Measurements from ENCODE around the gene LARP4B.
A peak's percentile ranks its signal among the peaks of the same experiment; 100 is the strongest.

The LARP4B gene

DNA sequence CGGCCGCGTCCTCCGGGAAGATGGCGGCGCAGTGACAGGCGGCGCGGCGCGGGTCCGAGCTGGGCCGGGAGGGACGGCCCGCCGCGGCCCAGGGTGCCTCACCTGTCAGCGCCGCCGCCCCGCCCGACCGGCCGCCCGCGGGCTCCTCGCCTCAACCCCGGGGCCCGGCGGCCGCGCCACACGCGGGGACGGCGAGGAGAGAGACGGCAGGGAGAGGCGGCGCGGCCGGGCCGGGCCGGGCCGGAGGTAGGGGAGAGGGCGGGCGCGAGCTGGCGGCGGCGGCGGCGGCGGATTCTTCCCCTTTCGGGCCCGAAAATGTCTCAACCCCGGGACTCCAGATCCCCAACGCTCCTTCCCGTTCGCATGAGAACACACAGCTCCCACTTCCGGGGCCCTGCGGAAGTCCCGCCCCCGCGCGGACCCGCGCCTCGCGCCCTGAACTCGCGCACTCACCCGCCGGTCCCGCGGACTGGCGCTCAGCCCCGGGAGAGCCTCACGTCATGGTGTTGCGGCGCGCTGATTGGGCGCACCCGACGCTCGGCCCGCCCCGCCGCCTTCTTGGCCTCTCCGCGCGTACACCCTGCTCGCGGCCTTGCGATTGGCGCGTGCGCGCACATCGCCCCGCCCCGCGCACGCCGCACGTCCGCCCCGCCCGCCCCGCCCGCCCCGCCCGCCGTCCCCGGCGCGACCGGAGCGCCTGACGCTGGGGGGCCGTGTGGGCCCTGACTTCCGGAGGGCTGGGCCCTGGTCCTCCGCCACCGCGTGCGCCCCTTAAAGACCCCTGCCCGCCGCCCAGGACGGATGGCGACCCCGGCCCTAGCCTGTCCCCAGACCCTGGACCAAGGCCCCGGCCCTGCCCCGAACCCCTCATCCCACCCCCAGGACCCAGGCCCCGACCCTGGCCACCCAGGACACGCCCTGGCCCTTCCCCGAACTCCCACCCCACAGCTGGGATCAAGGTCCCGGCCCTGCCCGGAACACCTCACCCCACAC is at the start of gene LARP4B:
LARP4B (minus strand) TSS at position 380 of the 993 bp plus-strand sequence. CDS start 45,984 bp downstream, outside the sequence.
- peak; percentile 71 to 90 for DNase-seq

DNA sequence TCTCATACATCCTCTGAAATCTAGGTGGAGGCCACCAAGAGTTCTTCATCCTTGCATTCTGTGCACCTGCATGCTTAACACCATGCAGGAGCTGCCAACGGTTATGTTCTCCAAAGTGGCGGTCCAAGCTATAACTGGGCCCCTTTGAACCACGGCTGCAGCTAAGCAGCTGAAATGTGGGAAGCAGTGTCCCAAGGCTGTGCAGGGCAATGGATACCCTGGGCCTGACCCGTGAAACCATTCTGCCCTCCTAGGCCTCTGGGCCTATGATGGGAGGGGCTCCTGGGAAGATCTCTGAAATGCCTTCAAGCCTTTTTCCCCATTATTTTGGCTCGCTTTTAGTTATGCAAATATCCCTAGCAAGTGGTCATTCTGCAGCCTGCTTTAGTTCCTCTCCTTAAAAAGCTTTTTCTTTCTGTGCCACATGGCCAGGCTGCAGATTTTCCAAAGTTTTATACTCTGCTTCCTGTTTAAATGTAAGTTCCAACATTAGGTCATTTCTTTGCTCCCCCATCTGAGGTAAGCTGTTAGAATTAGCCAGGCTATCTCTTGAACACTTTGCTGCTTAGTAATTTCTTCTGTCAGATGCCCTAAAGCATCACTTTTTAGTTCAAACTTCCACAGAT is 49.1 kb upstream of the LARP4B start:
- DNase-seq = no peak

DNA sequence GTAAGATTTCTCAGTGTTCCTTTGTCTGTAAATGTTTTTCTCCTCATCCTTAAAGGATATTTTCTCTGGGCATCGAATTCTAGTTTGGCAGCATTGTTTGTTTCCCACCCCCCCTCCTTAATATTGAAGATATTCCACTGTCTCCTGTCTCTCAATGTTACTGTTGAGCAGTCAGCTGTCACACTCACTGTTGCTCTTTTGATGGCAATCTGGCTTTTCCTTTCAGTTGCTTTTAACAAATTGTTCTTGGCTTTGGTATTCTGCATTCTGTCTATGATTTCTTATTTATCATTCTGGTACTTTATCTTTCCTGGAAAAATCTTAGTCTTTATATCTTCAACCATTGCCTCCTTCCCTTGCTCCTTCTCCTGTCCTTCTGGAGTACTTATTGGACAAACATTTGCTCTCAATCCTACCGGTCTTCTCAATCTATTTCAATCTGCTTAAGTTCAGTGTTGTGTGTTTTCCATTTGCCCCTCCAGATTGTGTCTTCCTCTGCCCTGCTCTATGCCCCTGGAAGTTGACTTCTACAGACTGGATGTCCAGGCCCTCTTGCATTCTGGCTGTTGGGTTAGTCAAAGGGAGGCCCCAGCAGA is 47.4 kb upstream of the LARP4B start:
- DNase-seq = no peak

DNA sequence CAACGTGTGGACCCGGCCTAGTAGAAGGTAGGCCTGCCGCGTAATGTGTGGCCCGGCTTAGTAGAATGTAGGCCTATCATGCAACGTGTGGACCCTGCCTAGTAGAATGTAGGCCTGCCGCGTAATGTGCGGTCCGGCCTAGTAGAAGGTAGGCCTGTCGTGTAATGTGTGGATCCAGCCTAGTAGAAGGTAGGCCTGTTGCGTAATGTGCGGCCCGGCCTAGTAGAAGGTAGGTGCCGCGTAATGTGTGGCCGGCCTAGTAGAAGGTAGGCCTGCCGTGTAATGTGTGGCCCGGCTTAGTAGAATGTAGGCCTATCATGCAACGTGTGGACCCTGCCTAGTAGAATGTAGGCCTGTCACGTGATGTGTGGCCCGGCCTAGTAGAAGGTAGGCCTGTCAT is 44.8 kb upstream of the LARP4B start:
- no peak for DNase-seq

DNA sequence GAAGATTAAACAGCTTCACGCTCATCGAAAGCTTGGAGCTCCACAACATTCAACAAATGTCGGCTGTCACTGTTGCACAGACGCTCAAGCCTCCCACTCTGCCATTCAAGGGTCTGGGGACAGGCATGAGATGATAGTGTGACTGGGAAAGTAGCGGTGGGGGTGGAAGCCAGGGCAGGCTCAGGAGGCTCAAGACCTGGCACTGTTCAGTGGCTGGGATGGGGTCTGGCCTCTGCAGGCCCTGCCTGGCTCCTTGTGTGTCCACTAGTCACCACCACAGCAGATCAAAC is 43.2 kb upstream of the LARP4B start:
- no peak for DNase-seq

DNA sequence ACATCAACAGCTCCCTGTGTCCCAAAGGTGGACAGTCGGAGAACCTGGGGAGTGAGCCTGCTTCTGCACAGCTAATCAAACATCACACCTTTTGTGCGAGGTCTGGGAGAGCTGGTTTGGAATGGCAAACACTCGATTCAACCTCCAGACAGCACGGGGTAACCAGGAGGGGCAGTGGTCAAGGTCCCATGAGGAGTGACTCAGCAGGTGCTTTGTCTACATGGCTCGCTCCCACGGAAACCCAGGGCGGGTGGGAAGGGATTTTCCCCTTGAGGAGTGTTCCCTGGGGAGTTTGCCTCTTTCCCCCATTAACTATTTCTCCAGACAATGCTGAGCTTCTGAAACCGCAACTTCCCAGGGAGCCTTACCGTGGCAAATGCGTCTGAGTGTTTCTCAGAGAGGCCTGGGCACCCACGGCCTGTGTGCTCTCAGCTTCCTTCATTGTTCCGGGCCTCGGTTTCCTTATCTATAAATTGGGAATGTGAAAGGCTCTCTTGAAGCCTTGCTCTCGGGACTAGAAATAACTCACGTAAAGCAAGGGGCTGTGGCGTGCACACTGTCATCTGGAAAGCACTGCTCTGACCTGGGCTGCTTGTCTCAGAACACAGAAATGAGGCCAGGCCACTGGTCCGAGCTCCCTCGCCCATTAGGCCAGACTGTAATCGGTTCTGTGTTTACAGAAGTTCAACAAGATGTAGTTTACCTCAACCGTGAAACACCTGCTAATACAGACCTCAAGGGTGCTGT is 42.7 kb upstream of the LARP4B start:
- no peak for DNase-seq

DNA sequence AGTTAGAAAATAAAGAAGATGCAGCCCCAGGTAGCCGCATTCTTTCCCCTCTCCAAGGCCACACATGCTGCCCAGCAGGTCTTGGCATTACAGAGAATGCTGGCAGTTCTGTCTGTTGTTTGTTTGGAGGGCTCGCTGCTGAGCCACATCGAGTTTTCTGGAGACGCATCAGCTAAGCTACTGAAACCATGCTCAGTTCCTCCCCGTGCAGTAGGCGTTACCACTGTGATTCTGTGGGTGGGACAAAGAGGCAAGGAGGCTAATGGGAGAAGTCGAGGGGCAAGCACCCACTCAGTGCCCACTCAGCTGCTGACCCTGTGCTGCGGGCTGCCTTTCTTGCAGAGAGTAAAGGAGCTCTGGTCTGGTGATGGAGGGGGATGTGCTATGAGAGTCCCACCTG is 41.3 kb upstream of the LARP4B start:
- DNase-seq = peak; percentile 29 to 77

DNA sequence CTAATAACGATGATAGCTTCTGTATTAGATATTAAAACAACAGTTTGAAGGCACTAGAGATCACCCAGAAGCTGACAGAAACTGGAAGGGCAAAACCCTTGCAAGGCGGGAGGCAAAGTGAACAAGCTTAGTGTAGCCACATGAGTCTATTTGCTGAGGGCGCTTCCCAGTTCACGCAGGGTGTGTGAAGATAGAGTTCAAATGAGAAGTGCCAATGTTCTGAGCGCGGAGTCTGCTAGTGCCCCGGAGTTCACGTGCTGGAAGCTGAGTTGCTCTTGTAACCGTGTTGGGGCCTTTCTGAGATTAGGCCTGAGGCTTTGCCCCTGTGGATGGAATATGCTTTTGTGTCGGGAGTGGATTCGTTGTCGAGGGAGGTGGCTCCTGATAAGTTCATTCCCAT is 40.1 kb upstream of the LARP4B start:
- DNase-seq = no peak

DNA sequence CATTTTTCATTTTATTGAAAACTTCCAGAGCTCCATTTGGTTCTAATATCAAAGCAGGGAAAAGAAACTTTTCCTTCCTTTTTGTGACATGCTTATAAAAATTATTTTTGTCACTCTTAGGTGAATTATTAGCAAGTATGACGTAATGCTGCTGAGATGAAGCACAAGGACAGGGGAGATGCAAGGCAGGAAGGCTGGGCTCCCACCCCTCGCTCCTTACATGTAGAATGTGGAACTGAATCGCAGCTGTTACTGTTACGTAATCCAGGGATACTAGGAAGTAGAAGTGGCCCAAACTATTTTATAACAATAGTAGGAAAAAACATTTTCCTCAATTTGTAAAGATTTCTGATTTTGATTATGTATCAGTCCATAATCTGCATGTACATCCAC is 39.6 kb upstream of the LARP4B start:
- no peak for DNase-seq

DNA sequence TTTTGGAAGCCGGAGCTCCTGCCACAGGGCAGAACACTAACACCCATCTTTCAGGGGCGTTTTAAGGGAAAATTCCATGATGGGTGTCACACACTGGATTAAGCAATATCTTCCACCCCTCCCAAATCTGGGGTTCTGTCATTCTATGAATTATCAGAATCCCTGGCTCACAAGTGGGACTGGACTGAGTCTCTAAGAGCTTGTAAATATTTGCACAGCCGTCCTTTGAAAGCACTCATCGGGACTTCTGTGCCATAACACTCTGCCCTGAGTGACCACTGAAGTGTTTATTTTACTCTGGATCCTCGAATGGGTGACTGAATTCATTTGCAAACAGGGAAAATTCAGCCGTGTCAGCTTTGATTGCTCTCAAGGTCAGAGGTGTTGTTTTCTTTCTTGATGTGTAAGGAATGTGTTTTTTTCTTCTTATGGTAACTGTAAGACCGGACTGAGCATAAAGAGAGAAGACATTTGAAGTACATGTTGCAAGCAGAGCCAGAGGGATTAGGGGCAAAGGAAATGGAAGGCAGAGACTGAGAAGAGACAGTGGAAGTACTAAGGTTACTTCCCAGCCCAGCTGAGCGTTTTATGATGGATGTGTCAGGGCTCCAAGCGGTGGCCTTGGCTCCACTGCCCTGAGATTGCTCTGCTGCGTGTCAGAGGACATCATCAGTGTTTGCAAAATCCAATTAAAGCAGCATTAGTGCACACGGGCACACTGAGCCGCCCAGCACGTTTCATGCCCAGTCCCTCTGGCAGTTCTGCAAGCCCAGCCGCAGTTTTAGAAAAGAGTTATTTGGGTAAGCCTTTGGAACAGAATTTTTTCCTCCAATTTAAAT is 39.0 kb upstream of the LARP4B start:
- peak in 1 of 2 experiments; percentile 28 for DNase-seq

DNA sequence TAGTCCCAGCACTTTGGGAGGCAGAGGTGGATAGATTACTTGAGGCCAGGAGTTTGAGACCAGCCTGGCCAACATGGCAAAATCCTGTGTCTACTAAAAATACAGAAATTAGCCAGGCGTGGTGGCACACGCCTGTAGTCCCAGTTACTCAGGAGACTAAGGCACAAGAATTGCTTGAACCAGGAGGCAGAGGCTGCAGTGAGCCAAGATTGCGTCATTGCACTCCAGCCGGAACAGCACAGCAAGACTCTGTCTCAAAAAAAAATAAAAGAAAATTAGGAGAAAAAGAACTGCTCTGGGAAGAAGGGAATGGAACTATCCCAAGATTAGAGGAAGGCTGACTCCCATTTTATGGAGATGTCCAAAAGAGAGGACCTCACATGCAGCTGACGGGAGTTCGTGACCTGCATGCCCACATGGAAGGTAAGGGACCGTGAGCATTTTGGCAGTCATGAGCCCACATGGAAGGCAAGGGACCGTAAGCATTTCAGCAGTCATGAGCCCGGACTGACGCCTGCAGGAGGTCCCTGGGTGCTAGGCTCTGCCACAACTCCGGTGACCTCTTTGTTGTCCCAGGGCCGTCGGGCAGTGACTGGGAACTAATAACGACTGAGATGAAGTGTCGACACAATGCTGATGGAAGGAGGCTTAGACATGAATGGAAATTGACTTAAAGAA is 38.1 kb upstream of the LARP4B start:
- no peak for DNase-seq

DNA sequence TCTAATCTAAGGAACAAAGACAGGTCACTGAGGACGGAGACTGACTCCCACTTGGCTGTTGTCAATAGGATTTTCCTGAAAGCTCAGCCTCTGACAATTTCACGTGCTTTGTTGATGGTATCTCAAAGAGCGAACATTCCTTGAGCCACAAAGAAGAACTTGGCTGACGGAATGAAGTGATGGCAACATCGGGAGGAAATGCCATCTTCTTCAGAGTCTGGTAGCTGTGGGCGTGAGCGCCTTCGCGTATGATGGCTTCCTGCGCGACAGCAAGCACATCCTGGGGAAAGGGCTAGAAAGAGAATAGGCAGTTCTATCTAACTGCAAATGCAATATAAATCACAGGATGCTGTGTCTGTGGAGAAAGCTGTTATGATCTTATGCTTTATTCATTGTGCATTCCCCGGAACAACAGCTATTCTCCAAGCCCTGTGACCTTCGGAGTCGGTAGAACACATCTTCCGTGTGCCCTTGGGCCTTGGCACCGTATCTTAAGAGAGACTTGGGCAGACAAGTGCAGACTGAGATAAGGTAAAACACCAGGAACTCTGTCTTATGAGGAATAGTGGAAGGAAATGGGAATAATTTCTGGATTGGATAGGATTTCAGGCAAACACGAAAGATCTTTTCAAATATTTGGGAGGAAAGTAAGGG is 37.2 kb upstream of the LARP4B start:
- no peak for DNase-seq

DNA sequence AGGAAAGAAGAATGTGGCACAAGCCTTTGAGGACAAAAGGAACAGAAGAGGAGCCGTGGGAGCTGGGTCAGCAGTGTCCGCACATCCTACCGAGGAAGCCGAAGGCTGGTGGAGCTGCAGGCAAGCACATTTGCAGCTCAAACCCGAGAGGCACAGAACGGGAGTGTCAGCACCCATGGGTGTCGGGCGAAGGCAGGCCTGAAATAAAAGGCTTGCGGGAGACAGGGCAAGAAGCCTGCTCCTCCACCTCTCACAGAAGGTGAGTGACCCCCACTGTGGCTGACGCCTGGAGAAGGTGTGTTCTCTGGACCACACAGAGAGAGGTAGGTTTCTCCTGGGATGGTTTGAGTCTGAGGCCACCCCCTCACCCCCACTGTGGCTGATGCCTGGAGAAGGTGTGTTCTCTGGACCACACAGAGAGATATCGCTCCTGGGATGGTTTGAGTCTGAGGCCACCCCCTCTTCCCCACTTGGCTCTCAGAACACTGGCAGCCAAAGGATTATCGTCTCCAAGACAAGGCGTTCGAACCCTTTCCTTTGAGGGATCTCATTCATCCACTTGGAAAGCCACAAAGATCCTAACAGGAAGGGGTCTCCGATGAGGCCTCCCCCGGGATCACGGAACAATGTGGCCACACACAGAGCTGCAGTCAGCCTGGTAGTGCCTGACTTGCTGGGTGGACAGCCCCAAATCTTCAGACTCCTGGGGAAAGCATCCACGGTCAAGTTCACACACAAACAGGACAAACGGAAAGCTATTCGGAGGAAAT is 35.1 kb upstream of the LARP4B start:
- DNase-seq = no peak

DNA sequence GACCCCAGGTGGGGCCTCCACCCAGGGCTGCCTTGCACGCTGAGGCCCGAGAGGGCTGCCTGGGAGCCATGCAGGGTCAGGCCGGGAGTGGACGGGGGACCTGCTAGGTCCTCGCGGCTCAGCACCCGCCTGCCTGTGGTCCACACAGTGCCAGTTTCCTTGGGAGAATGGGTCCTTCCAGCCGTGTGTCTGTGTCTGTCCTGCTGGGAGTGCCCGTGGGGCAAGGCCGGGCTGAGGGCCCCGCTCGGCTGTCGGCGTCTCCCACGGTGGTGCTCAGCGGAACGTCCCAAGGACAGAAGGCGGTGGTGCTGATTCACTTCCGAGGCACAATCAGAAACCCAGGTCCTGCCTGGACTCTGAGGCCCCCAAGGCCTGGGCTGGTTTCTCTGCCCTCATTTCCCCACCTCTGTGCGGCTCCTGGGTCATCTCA is 33.5 kb upstream of the LARP4B start:
- no peak for DNase-seq

DNA sequence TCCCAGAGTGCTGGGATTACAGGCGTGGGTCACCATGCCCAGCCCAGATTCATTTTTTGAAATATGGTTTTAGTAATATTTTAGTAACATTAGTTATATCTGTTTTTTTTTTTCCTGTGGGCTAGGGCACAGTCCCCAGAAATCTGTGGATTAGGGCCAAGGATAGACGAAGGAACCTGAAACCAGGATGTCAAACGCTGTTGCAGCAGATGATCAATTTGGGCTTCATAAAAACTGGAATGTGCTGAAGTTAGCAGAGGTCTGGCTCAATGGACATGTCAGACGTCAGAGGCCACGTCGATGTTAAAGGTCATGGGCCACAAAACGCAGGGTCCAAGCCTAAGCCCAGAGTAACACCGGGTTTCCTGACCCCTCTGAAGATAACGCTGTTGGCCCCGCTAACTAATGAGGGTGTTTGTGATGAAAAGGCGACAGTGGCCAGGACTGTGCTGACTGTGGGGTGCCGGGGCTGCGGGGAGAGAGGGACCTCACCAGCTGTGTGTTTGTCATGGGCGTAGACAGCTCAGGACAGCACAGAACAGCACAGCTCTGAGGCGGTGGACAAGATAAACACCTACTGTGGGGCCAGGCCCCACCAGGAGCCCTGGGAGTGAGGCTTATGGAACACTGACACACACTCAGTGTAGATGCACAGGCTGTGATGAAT is 32.9 kb upstream of the LARP4B start:
- DNase-seq = no peak

DNA sequence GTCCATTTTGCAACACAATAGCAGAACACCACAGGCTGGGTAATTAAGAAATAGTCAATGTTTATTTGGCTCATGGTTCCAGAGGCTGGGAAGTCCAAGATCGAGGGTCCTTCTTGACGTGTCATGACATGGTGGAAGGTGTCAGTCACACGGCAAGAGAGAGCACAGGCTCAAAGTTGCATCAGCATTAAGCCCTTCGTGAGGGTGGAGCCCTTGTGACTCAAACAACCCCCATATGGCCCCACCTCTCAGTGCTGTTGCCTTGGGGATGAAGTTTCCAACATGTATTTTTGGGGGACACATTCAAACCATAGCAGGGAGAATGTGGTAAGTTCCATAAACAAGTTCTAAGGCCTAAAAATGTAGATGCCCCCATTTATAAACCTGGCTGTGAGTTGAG is 32.1 kb upstream of the LARP4B start:
- no peak for DNase-seq

DNA sequence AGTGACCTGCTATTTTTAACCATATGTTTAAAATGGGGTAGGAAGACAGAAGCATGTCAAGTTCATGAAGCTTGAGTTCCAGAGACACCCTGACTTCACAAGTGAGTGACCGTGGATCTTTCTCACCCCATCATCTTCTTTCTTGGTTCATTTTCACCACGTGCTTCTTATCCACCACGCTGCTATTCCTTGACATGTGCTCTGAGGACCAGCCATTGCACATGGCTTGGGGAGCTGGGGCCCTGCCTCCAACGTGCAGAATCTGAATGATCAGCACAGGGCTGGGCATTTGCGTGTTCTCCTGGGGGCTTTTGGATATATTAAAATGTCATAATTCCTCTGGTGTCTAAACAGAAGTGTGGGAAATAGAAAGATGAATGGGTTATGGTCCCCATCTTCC is 31.7 kb upstream of the LARP4B start:
- no peak for DNase-seq

DNA sequence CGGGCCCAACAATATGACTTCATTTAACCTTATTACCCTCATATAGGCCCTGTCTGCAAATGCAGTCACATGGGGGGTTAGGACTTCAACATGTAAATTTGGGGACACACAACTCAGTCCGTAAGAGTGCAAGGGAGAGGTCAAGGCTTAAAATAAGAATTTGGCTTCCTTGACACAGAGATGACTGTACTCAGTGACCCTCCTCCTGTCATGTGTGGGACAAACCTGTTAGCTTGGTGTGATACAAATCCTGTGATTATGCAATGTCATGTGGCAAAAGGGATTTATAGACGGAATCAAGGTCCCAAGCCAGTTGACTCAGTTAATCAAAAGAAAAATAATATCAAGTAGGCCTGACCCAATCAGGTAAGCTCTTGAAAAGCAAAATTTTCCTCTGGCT is 30.8 kb upstream of the LARP4B start:
- DNase-seq = no peak

DNA sequence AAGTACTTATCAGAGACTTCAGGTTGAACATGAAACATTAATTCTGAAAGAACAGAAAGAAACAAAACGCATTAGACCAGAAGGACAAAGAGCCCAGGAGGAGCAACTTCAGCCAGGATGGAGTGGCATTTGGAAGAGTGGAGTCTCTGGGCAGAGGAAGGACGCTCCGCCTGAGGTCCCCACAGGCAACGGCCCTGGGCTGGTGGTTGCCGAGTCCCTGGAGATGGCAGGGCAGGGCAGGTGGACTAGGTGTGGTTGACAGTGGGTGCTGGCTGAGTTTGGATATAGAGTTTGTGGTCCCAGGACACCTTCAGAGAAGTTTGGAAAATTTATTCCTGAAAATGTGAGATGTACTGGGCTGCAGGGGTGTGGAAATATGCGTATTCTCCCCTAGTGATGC is 27.4 kb upstream of the LARP4B start:
- DNase-seq = no peak

DNA sequence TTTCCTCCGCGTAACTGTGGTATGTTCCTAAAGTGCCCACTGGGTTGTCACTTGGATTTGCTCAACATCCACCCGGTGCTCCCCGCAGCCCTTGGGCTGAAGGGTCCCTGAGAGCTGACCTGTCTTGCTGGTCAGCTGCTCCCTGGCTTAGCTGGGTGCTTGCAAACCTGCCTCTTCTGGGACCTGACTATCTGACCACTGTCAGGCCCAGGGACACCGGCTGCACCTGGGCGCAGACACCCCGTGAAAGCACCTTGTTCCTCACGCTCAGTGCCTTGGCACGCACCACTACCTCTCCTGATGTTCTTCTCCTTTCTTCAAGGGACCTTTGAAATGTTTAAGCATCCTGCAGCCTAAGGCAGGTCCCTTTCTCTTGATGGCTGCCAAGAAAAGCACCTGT is 26.6 kb upstream of the LARP4B start:
- DNase-seq = no peak

All from cerebellar nuclear complex (tissue), 1 donor.